ENCODE results near the gene EDRF1. TPM values are rescaled to one million over a fixed set of nuclear protein-coding genes. Genes with fewer than 3 reads are reported as not detected.

EDRF1 gene
- total and polyA plus RNA-seq, 2 donors: 13.3 to 58.6 TPM

DNA sequence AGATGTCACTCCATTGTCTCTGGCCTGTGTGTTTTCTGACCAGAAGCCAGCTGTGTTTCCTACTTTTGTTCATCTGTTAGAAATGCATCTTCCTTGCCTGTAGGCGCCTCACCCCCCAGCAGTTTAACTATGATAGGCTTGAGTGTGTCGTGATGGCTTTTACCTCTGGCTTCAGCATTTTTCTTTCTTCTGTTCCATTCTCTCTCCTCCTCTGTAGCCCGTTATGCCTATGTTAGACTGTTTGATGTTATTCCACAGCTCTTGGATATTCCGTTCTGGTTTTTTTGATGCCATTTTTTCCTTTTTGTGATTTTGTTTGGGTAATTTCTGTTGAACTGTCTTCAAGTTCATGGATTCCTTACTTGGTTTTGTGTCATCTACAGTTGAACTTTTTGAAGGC lies 38.2 kb downstream of the EDRF1 start:
- H3K36me3 ChIP-seq (ENCODE audit: insufficient read depth): peaks cover 7% of the 10 kb centered on the region
- H3K27ac ChIP-seq (ENCODE audit: low read depth): no peak overlapping the region
- WGBS: 94% methylated on average over 4 of the region's 4 CpGs
- H3K4me1 ChIP-seq (ENCODE audit: insufficient read depth): no peaks in the 10 kb centered on the region
- DNase-seq (ENCODE audit: extremely low spot score): no peak
- H3K4me3 ChIP-seq (ENCODE audit: low read depth, low read length): no peak overlapping the region

DNA sequence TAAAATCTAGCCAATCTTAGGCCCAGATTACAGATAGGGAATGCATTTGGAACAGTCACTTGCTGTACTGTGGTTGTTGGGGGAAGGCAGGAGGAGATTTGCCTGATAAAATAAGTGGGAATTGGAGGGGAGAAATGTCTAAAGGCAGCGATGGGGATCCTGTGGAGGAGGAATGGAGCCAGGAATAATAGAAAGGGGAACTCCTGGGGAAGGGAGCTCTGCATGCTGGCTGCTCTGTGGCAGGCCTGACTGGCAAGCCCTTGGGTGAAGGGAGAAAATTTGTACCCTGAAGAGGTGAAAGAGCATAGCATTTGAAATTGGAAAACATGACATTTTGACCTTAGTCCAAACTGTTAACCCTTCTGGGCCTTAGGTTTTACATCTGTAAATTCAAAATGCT lies 42.5 kb downstream of the EDRF1 start:
- Histone ChIP-seq H3K27ac (ENCODE audit: low read depth) (no peak overlapping the region), H3K4me3 (ENCODE audit: low read depth, low read length) (no peak overlapping the region), H3K4me1 (ENCODE audit: insufficient read depth) (no peaks in the 10 kb centered on the region), H3K36me3 (ENCODE audit: insufficient read depth) (peaks cover 5% of the 10 kb centered on the region)
- no peak for DNase-seq (ENCODE audit: extremely low spot score)
- 42% methylated on average over 1 of the region's 1 CpG for WGBS

DNA sequence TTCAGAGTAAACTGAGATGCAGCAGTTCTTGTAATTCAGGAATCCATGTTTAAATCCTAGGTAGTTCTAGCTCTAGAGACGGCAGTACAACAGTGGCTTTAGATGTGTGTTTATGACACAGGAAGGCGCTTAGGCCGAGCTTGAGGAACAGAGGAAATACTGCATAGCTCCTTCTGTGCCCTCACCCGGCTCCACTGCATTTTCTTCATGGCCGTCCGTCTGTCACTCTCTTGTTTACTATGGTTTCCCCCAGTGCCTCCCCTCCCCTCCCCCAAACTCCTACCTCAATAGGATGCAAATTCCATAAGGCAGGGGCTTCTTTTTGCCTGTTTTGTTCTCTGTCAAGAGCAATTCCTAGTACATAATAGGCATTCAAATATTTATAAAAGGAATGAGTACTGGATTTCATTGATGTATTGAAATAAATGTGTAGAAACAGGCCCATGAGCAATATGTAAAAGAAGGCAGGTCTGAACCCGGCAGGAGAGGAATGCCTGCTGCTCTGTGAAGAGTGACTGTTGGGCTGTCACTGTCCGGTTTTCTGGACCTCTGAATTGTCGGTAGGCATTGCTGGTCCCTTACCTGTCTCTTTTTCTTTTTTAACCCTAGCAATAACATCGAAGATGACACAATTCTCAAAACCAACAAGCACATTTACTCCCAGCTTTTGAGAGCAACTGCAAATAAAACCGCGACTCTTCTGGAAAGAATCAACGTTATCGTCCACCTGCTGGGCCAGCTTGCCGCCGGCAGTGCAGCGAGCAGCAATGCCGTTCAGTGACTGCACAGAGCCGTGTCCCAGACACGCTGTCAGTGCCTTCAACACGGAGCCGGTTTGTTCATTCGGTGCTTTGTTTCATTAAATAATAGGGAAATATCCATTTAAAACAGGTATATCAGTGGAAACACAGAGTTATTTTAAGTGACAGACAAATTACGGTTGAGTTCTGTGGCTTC lies 43.5 kb downstream of the EDRF1 start:
- no peak overlapping the region for H3K4me3 ChIP-seq (ENCODE audit: low read depth, low read length)
- WGBS: 89% methylated on average over 24 of the region's 24 CpGs
- H3K36me3 ChIP-seq (ENCODE audit: insufficient read depth): peaks cover 5% of the 10 kb centered on the region
- no peaks in the 10 kb centered on the region for H3K4me1 ChIP-seq (ENCODE audit: insufficient read depth)
- no peak for DNase-seq (ENCODE audit: extremely low spot score)
- no peak overlapping the region for H3K27ac ChIP-seq (ENCODE audit: low read depth)

DNA sequence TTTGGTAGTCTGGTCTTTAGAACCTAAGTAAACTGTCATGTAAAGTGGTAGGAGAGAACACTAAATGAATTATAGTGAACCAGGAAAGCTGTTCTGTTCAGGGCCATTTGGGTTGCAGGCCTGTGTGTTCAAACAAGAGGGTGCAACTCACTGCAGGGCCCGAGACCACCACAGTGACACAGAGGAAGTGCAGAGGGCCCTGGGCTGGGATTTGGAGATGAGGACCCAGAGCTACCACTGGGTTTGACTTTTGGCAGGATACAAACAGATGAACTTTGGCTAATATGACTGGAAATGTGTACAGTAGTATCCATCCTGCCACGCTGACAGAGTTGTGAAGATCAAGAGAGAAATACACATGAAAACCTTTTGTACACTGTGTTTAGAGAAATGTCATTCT lies 46.3 kb downstream of the EDRF1 start:
- no peak for DNase-seq (ENCODE audit: extremely low spot score)
- Histone ChIP-seq H3K27ac (ENCODE audit: low read depth) (no peak overlapping the region), H3K4me3 (ENCODE audit: low read depth, low read length) (no peak overlapping the region), H3K4me1 (ENCODE audit: insufficient read depth) (no peaks in the 10 kb centered on the region), H3K36me3 (ENCODE audit: insufficient read depth) (peaks cover 3% of the 10 kb centered on the region)
- WGBS: 88% methylated on average over 2 of the region's 2 CpGs

DNA sequence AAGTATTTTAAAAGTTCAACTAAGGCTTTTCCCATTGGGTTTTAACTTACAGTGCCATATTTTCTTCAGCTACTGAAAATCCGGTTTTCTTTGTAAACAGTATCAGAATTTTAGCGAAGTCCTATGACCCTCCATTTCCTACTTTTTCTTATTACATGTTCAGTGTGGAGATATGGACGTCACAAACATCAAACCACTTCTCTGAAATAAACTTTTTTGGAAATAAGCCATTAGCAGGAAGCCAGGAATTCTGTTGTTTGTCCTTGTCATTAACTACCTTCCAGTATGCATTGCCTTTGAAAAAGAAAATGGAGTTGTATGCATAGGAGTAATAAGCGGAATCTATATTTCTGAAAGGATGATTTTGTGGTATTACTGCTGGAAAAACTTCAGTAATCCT lies 47.0 kb downstream of the EDRF1 start:
- no peaks in the 10 kb centered on the region for H3K4me1 ChIP-seq (ENCODE audit: insufficient read depth)
- H3K27ac ChIP-seq (ENCODE audit: low read depth): no peak overlapping the region
- DNase-seq (ENCODE audit: extremely low spot score): no peak
- H3K36me3 ChIP-seq (ENCODE audit: insufficient read depth): peaks cover 3% of the 10 kb centered on the region
- 87% methylated on average over 4 of the region's 4 CpGs for WGBS
- H3K4me3 ChIP-seq (ENCODE audit: low read depth, low read length): no peak overlapping the region

DNA sequence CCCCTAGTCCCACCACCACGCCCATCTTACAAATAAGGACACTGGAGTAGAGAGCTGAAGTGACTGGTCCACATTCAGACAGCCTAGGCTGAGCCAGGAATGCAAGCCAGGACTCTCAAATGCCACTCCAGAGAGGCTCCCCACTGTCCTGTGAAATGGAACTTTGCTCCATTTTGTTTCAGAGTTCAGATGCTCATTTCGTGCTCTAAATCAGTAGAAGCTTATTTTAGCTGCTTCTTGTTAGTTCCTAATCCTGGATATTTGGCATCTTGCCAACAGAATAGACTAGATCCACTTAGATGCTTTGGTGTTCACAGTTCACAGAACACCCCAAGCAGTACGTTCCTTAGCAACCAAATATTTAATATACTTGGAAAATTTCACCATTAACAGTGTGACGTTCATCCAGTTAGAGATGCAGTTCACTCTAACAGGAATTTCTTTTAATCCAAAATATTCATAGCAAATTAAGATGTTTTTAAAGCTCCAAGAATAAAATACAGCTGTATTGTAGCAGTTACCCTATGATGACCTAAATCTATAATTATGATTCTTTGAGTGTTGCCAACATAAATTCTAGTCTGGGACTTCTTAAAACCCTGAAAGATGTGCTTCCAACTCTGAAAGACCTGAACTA lies 48.8 kb downstream of the EDRF1 start:
- Histone ChIP-seq H3K36me3 (ENCODE audit: insufficient read depth) (peaks cover 3% of the 10 kb centered on the region), H3K4me3 (ENCODE audit: low read depth, low read length) (no peak overlapping the region), H3K27ac (ENCODE audit: low read depth) (no peak overlapping the region), H3K4me1 (ENCODE audit: insufficient read depth) (no peaks in the 10 kb centered on the region)
- DNase-seq (ENCODE audit: extremely low spot score): peak; percentile 29
- 31% methylated on average over 4 of the region's 4 CpGs for whole genome bisulfite sequencing

DNA sequence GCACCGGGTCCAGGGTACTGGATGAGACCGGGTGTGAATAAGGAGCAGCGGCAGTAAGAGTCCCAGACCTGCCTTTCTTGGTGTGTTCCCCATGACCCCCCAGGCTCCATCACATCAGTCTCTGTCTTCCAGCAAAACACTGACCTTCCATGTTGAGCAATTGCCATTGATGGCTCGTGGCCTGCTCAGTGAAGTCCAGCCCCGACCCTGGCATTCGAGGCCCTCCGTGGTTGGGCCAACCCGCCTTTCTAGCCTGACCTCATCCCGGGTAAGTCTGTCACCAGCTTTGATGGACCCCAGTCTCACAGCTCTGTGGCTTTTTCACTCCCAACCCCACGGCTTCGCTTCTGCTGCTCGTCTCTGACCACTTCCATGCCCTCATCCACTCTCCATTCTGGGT lies 49.7 kb downstream of the EDRF1 start:
- H3K4me3 ChIP-seq (ENCODE audit: low read depth, low read length): no peak overlapping the region
- 68% methylated on average over 12 of the region's 12 CpGs for WGBS
- H3K36me3 ChIP-seq (ENCODE audit: insufficient read depth): peaks cover 3% of the 10 kb centered on the region
- no peak overlapping the region for H3K27ac ChIP-seq (ENCODE audit: low read depth)
- no peak for DNase-seq (ENCODE audit: extremely low spot score)
- H3K4me1 ChIP-seq (ENCODE audit: insufficient read depth): no peaks in the 10 kb centered on the region

DNA sequence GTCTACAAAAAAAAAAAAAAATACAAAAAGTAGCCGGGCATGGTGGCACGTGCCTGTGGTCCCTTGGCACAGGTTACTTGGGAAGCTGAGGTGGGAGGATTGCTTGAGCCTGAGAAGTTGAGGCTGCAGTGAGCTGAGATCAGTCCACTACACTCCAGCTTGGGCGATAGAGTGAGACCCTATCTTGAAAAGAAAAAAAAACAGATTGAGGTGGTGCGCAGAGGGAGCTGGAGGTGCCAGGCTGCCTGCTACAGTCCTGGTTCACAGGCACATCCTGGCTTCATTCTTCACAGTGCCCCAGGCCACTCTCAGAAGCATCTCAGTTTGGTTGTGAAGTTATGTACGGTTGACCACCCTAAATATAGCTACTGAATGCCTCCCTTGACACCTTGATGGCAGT lies 51.3 kb downstream of the EDRF1 start:
- Histone ChIP-seq H3K36me3 (ENCODE audit: insufficient read depth) (no peaks in the 10 kb centered on the region), H3K4me1 (ENCODE audit: insufficient read depth) (no peaks in the 10 kb centered on the region), H3K27ac (ENCODE audit: low read depth) (no peak overlapping the region), H3K4me3 (ENCODE audit: low read depth, low read length) (no peak overlapping the region)
- no peak for DNase-seq (ENCODE audit: extremely low spot score)
- 94% methylated on average over 5 of the region's 5 CpGs for WGBS

DNA sequence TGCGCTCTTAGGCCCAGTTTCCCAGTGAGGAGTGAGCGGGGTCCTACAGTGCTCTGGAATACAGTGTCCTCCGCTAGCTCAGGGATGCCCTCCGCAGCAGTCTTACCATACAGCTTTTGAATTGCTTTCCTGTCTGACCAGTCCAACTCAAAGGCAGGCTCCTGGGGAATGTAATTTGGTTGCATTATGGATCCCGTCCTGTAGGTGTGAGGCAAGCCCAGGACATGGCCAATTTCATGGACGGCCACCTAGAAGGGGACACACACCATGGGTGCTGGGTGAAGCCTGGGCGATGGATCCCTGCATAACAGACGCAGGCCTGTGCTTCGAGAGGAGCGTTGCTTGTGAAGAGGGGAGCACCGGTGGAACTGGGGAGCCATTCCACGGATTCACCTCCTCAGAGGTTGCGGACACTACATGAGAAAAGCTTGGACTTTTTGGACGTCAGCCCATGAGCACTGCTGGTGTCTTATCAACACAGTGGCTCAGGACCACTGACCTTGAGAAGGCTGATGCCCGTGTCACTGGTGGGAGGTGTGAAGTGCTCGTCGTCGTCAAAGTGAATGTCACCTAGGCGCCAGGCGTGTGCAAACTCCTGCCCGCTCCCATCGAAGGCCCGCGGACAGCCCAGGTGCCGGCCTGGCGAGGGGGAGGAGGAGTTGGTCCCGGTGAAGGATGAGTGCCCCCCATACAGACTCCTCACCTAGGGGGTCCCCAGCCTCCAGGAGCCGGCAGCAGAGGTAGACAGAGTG lies 52.8 kb downstream of the EDRF1 start:
- WGBS: 91% methylated on average over 28 of the region's 28 CpGs
- H3K36me3 ChIP-seq (ENCODE audit: insufficient read depth): no peaks in the 10 kb centered on the region
- H3K27ac ChIP-seq (ENCODE audit: low read depth): no peak overlapping the region
- H3K4me1 ChIP-seq (ENCODE audit: insufficient read depth): no peaks in the 10 kb centered on the region
- H3K4me3 ChIP-seq (ENCODE audit: low read depth, low read length): no peak overlapping the region
- no peak for DNase-seq (ENCODE audit: extremely low spot score)

DNA sequence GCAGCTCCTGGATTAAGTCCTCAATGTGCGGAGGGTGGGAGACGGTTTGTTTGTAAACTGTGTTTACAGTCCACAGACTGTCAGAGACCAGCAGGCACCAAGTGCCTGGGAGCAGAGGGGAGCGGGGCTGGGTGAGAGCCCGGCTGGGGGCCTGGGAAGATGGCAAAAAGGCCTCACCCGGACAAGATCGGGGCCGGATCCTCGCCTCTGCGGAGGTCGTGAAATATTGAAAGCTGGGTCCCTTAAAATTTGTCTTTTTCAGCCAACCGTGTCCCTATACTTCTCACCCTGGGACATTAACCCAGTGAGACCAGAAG lies 53.3 kb downstream of the EDRF1 start:
- 80% methylated on average over 11 of the region's 11 CpGs for WGBS
- no peaks in the 10 kb centered on the region for H3K4me1 ChIP-seq (ENCODE audit: insufficient read depth)
- no peak overlapping the region for H3K4me3 ChIP-seq (ENCODE audit: low read depth, low read length)

DNA sequence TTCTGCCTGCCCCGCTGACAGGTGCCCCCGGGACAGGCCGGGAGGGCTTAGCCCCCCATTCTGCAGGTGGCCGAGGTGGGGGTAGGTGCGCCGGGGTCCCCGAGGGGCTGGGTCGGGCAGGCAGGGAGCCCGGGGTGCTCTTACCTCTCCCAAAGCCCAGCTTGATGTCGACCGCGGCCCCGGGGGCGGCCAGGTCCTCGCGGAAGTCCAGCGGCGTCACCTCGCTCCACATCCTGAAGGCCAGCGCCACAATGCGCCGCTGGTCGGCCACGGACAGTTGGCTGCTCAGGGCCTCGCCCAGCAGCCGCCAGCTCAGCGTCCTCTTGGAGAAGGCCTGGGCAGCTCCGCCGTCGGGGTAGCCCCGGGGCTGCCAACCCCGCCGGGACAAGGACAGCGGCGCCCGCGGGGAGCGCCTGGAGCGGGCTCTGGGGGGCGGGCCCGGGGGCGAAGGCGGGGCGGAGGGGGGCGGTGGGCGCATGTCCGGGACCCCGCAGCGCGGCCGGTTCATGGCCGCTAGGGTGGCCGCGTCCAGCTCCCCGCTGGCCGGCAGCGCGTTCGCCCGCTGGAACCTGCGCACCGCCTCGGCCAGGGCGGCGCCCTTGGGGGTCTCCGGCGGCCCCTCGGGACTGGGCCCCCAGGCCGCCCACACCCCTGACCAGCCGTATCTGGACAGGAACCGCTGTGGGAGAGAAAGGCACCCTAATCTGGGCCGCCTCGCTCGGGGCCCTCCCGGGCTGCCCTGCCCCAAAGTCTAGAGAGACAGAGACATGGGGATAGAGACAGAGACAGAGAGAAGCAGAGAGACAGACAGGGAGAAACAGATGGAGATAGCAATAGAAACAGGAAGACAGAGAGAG lies 54.4 kb downstream of the EDRF1 start:
- Histone ChIP-seq H3K27ac (ENCODE audit: low read depth) (no peak overlapping the region), H3K4me3 (ENCODE audit: low read depth, low read length) (no peak overlapping the region), H3K4me1 (ENCODE audit: insufficient read depth) (no peaks in the 10 kb centered on the region), H3K36me3 (ENCODE audit: insufficient read depth) (no peaks in the 10 kb centered on the region)
- no peak for DNase-seq (ENCODE audit: extremely low spot score)
- WGBS: 91% methylated on average over 75 of the region's 75 CpGs

More for the DNA sequence above, 53.3 kb downstream of the EDRF1 start:
- no peak for DNase-seq (ENCODE audit: extremely low spot score)
- Histone ChIP-seq H3K27ac (ENCODE audit: low read depth) (no peak overlapping the region), H3K36me3 (ENCODE audit: insufficient read depth) (no peaks in the 10 kb centered on the region)

DNA sequence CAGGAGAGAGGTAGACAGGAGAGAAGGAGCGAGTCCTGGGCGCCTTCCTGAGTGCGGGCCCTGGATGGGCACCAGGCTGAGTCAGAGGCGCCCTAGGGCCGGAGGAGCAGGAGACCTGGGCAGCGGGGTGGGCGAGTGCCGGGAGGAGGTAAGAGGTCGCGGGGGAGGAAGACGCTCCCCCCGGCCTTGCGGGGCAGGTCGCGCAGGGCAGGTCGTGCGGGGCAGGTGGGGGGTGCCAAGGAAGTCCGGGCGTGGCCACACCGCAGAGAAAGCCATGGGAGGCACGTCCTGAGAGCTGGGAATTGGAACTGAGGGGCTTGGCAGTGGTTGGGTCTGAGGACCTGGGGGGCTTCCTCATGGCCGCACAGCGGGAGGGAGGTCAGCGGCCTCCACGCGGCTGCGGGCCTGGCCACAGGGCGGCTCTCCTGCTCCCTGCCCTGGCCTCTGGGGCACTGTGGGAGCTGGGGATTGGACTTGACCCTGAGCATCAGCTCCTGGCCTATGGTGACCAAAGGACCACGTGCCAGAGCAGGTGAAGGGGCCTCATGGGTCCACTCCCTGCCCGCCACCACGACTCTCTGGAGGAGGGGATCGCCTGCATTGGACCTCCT lies 55.2 kb downstream of the EDRF1 start:
- H3K4me3 ChIP-seq (ENCODE audit: low read depth, low read length): no peak overlapping the region
- no peaks in the 10 kb centered on the region for H3K36me3 ChIP-seq (ENCODE audit: insufficient read depth)
- DNase-seq (ENCODE audit: extremely low spot score): no peak
- 93% methylated on average over 32 of the region's 32 CpGs for WGBS
- no peaks in the 10 kb centered on the region for H3K4me1 ChIP-seq (ENCODE audit: insufficient read depth)
- H3K27ac ChIP-seq (ENCODE audit: low read depth): no peak overlapping the region

All from urinary bladder (tissue), 4 donors.